Hypothalamus (tissue), 51 donors: Measurements from ENCODE around the gene ARHGAP22.

Experiments
- DNase-seq, 51 donors: peaks; one replicate each; lab custom pipeline; 2025; lab: John Stamatoyannopoulos, UW

Gene ARHGAP22

GRCh38 chr10:48518986-48519385, 85.9 kb downstream of the ARHGAP22 start:
- DNase-seq: no peak

GRCh38 chr10:48517911-48518811, 86.7 kb downstream of the ARHGAP22 start:
- DNase-seq: no peak

GRCh38 chr10:48517482-48517881, 87.4 kb downstream of the ARHGAP22 start:
- no peak for DNase-seq

GRCh38 chr10:48516911-48517310, 88.0 kb downstream of the ARHGAP22 start:
- DNase-seq: no peak

GRCh38 chr10:48514916-48515315, 90.0 kb downstream of the ARHGAP22 start:
- no peak for DNase-seq

- DNase-seq: no peak
Measured at GRCh38 chr10:48514255-48514654, 90.6 kb downstream of the ARHGAP22 start.

GRCh38 chr10:48512861-48513260, 92.0 kb downstream of the ARHGAP22 start:
- DNase-seq: no peak

GRCh38 chr10:48511875-48512231, 93.0 kb downstream of the ARHGAP22 start:
- no peak for DNase-seq

GRCh38 chr10:48511066-48511874, 93.6 kb downstream of the ARHGAP22 start:
- DNase-seq: no peak

- DNase-seq: no peak
Measured at GRCh38 chr10:48509974-48510692, 94.7 kb downstream of the ARHGAP22 start.

- peak in 10 of 51 donors; percentile 21 to 69 (median 42) for DNase-seq
Measured at GRCh38 chr10:48508791-48509772, 95.8 kb downstream of the ARHGAP22 start.

GRCh38 chr10:48507933-48508790, 96.7 kb downstream of the ARHGAP22 start:
- DNase-seq: no peak

- no peak for DNase-seq
Measured at GRCh38 chr10:48507494-48507893, 97.4 kb downstream of the ARHGAP22 start.

- no peak for DNase-seq
Measured at GRCh38 chr10:48506147-48506917, 98.5 kb downstream of the ARHGAP22 start.

- no peak for DNase-seq
Measured at GRCh38 chr10:48505394-48506112, 99.3 kb downstream of the ARHGAP22 start.

- DNase-seq: no peak
Measured at GRCh38 chr10:48504141-48504885, 100.6 kb downstream of the ARHGAP22 start.
